Fibroblast of skin of right biceps (primary cell): Measurements from ENCODE around the gene TGDS.

Experiments
- DNase-seq: peaks from one replicate; pipeline ENCODE4 v3.0.0-alpha.2; 2013

TGDS gene

GRCh38 chr13:94599877-94600276, 3.9 kb upstream of the TGDS start:
- no peak for DNase-seq

- DNase-seq, result no peak
Measured at GRCh38 chr13:94598281-94598680, 2.3 kb upstream of the TGDS start.

GRCh38 chr13:94596575-94596971, 621 bp upstream of the TGDS start:
- DNase-seq, result no peak

GRCh38 chr13:94595001-94595949, 677 bp downstream of the TGDS start:
- DNase-seq, result no peak

GRCh38 chr13:94590744-94591143, 5.2 kb downstream of the TGDS start:
- no peak for DNase-seq

GRCh38 chr13:94588541-94588940, 7.4 kb downstream of the TGDS start:
- DNase-seq, result no peak

- no peak for DNase-seq
Measured at GRCh38 chr13:94586371-94586770, 9.6 kb downstream of the TGDS start.

- no peak for DNase-seq
Measured at GRCh38 chr13:94585543-94586101, 10.3 kb downstream of the TGDS start.

GRCh38 chr13:94583926-94584325, 12.0 kb downstream of the TGDS start:
- DNase-seq, result no peak

GRCh38 chr13:94579063-94579462, 16.9 kb downstream of the TGDS start:
- DNase-seq, result no peak

- no peak for DNase-seq
Measured at GRCh38 chr13:94569615-94570014, 26.3 kb downstream of the TGDS start.

- DNase-seq, result no peak
Measured at GRCh38 chr13:94568443-94568842, 27.5 kb downstream of the TGDS start.

GRCh38 chr13:94567581-94567980, 28.4 kb downstream of the TGDS start:
- no peak for DNase-seq

- DNase-seq, result no peak
Measured at GRCh38 chr13:94561126-94561525, 34.8 kb downstream of the TGDS start.

GRCh38 chr13:94560116-94560515, 35.8 kb downstream of the TGDS start:
- no peak for DNase-seq

- DNase-seq, result no peak
Measured at GRCh38 chr13:94559222-94559795, 36.6 kb downstream of the TGDS start.

GRCh38 chr13:94558716-94559115, 37.2 kb downstream of the TGDS start:
- DNase-seq, result peak; percentile 11

- DNase-seq, result peak; percentile 28
Measured at GRCh38 chr13:94557684-94558235, 38.2 kb downstream of the TGDS start.

GRCh38 chr13:94556621-94557020, 39.3 kb downstream of the TGDS start:
- no peak for DNase-seq

- DNase-seq, result no peak
Measured at GRCh38 chr13:94556041-94556440, 39.9 kb downstream of the TGDS start.

GRCh38 chr13:94553766-94554165, 42.2 kb downstream of the TGDS start:
- DNase-seq, result no peak

GRCh38 chr13:94552095-94552494, 43.9 kb downstream of the TGDS start:
- no peak for DNase-seq

GRCh38 chr13:94550062-94550738, 45.8 kb downstream of the TGDS start:
- DNase-seq, result peak; percentile 54
